Activated CD8-positive, alpha-beta T cell treated with anti-CD3 and anti-CD28 coated beads for 36 hours (primary cell): ENCODE results near the gene IL18RAP. TPM values are rescaled to one million over a fixed set of nuclear protein-coding genes. Genes with fewer than 3 reads are reported as not detected.

Experiments
- ATAC-seq: fragments of 200-7000 bp; cut with Tn5 transposase; one replicate; pipeline ENCODE4 v1.10.0; 2021; ENCODE audit warnings: mild to moderate bottlenecking, moderate library complexity
- CTCF ChIA-PET: fragments of 350-600 bp; sonication (Branson Sonifier 250); formaldehyde crosslinking; loops from one replicate; lab custom pipeline; 2021; ENCODE audit warnings: antibody characterized with exemption; lab: Charles Lee
- POLR2A ChIA-PET: fragments of 350-600 bp; sonication (Branson Sonifier 250); formaldehyde crosslinking; loops from one replicate; lab custom pipeline; 2021; ENCODE audit warnings: antibody characterized with exemption; lab: Charles Lee
- DNase-seq: peaks from one replicate; pipeline ENCODE4 v3.0.0-alpha.2; 2020
- H3K27ac Mint-ChIP-seq: one replicate; pipeline ENCODE4 v1.8.0; 2021; ENCODE audit warnings: mild to moderate bottlenecking, mixed read lengths
- H3K27me3 Mint-ChIP-seq: one replicate; pipeline ENCODE4 v1.8.0; 2021; ENCODE audit warnings: mixed read lengths
- H3K36me3 Mint-ChIP-seq: one replicate; pipeline ENCODE4 v1.8.0; 2021; ENCODE audit warnings: low read depth, mixed read lengths
- H3K4me1 Mint-ChIP-seq: one replicate; pipeline ENCODE4 v1.8.0; 2021; ENCODE audit warnings: low read depth, mixed read lengths
- H3K4me3 Mint-ChIP-seq: one replicate; pipeline ENCODE4 v1.8.0; 2021; ENCODE audit warnings: mild to moderate bottlenecking, moderate library complexity, mixed read lengths
- H3K9me3 Mint-ChIP-seq: one replicate; pipeline ENCODE4 v1.8.0; 2021; ENCODE audit warnings: mixed read lengths
- CTCF ChIP-seq: fragments of 200-600 bp; IDR thresholded peaks from one replicate; pipeline ENCODE4 v1.8.0; 2022; ENCODE audit warnings: antibody characterized with exemption, mild to moderate bottlenecking
- intact Hi-C: fragments of 100-400 bp; cut with micrococcal nuclease; formaldehyde crosslinking; loops from one replicate; pipeline ENCODE4 v1.10.0; 2022
- total RNA-seq, 2 experiments: library from RNA; stranded (reverse); gene quantifications; one replicate each; pipeline ENCODE4 v1.2.3, GENCODE V29; 2021

The IL18RAP gene
- total RNA-seq, 2 experiments from 2014 or later, result 5.8 to 6.0 TPM

- no peak overlapping the region for H3K4me3 Mint-ChIP-seq
- no peak overlapping the region for H3K27ac Mint-ChIP-seq
- H3K4me1 Mint-ChIP-seq, result peaks cover 67% of the 10 kb centered on the region
- intact Hi-C loops, result no loop called here
- no peak for TF ChIP-seq CTCF
- POLR2A ChIA-PET, result interaction anchor here (1.4 kb wide), 1 partner anchor 11 kb away, joined by 6 read pairs; the partner anchor contains the start of gene IL18RAP
- H3K9me3 Mint-ChIP-seq, result no peaks in the 10 kb centered on the region
- no peak for ATAC-seq
- CTCF ChIA-PET, result interaction anchor here (1.1 to 1.5 kb wide), 3 partner anchors 8 to 75 kb away, joined by 3 to 5 read pairs (median 4); no protein-coding TSS in a partner anchor
- H3K36me3 Mint-ChIP-seq, result peaks cover 17% of the 10 kb centered on the region
- no peaks in the 10 kb centered on the region for H3K27me3 Mint-ChIP-seq
- no peak for DNase-seq
Observed at GRCh38 chr2:102433973-102434654, 11.2 kb downstream of the IL18RAP start.

DNA sequence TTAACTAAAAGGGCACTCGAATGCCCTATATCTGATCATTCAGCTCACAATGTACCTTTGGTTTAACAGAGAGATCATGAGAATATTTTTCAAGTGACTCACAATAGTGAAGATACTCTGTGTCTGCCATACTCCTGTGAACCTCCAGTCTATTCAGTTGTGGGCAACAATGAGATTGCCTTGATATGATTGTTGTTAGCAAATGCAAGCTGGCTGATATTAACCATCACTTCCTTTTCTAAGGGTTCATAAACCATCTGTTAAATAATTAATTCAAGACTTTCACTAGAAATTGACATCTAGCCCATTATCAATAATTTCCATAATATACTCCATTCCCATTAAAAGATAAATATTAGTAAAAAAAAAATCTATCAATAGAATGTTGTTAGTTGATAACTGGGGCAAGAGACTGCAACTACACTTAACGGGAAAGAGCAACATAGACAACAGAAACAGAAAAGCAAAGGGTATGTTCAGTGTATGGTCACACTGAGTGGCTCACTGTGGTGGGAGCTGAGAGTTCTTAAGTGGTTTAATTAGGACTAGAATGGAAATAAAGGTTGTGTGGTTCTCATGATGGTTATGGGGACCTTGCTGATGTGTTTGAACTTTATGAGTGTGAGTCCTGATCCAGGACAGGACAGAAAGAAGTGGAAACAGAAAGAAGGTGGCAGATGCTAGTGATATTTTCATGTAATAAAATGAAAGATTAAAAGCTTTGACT, 11.9 kb downstream of the IL18RAP start:
- H3K4me1 Mint-ChIP-seq, result peaks cover 60% of the 10 kb centered on the region
- peak; percentile 53 for DNase-seq
- POLR2A ChIA-PET, result interaction anchor here (0.8 to 1.4 kb wide), 4 partner anchors 11 to 72 kb away, joined by 3 to 6 read pairs (median 4); partner anchors contain the start of gene IL18RAP
- intact Hi-C loops, result no loop called here
- ATAC-seq, result peak; percentile 54
- no peaks in the 10 kb centered on the region for H3K27me3 Mint-ChIP-seq
- no peak overlapping the region for H3K4me3 Mint-ChIP-seq
- peak overlapping the region; percentile 75 for H3K27ac Mint-ChIP-seq
- peaks cover 14% of the 10 kb centered on the region for H3K36me3 Mint-ChIP-seq
- TF ChIP-seq CTCF, result no peak
- CTCF ChIA-PET, result interaction anchor here (0.8 to 1.5 kb wide), 5 partner anchors 9 to 79 kb away, joined by 3 to 7 read pairs (median 3); partner anchors contain the start of gene IL18R1
- no peaks in the 10 kb centered on the region for H3K9me3 Mint-ChIP-seq

DNA sequence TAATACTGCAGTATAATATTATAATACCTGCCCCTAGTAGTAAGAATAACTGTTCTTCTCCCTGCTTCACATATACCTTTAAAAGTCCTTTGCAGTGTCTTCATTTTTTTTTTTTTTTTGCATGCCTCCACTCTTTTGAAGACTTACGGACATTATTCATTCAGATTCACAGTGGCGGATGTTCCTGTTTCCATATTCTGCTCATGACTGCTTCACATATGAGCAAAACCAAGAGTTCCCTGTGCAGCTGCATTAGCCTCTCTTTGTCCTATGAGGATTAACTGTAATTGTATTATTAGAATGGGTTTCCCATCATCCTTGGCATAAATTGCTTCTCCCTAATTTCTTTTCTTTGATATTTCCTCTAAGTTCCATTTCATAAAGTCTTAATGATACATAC, 12.8 kb downstream of the IL18RAP start:
- H3K4me3 Mint-ChIP-seq, result no peak overlapping the region
- TF ChIP-seq CTCF, result no peak
- H3K9me3 Mint-ChIP-seq, result no peaks in the 10 kb centered on the region
- CTCF ChIA-PET, result interaction anchor here (0.8 to 1.6 kb wide), 7 partner anchors 8 to 195 kb away, joined by 3 to 7 read pairs (median 3); partner anchors contain the start of gene IL18R1
- peak overlapping the region; percentile 81 for H3K27ac Mint-ChIP-seq
- no peak for ATAC-seq
- no peak for DNase-seq
- peaks cover 52% of the 10 kb centered on the region for H3K4me1 Mint-ChIP-seq
- peaks cover 13% of the 10 kb centered on the region for H3K36me3 Mint-ChIP-seq
- H3K27me3 Mint-ChIP-seq, result no peaks in the 10 kb centered on the region
- POLR2A ChIA-PET, result interaction anchor here (0.7 to 1.4 kb wide), 5 partner anchors 11 to 93 kb away, joined by 3 to 6 read pairs (median 3); partner anchors contain the start of gene IL18RAP
- intact Hi-C loops, result loop anchor here (2.0 kb wide), 2 partner anchors 69 to 131 kb away; no protein-coding TSS in a partner anchor

GRCh38 chr2:102436323-102436722, 13.4 kb downstream of the IL18RAP start:
- TF ChIP-seq CTCF, result no peak
- Mint-ChIP-seq H3K4me3 (peak overlapping the region; percentile 23), H3K27ac (peak overlapping the region; percentile 81), H3K27me3 (no peaks in the 10 kb centered on the region), H3K4me1 (peaks cover 48% of the 10 kb centered on the region), H3K36me3 (peaks cover 13% of the 10 kb centered on the region), H3K9me3 (no peaks in the 10 kb centered on the region)
- intact Hi-C loops, result loop anchor here (2.0 kb wide), 2 partner anchors 70 to 132 kb away; no protein-coding TSS in a partner anchor
- POLR2A ChIA-PET, result interaction anchor here (0.7 to 1.4 kb wide), 3 partner anchors 12 to 93 kb away, joined by 3 to 6 read pairs (median 3); no protein-coding TSS in a partner anchor
- no peak for ATAC-seq
- peak; percentile 28 for DNase-seq
- CTCF ChIA-PET, result interaction anchor here (0.9 to 1.6 kb wide), 8 partner anchors 80 to 552 kb away, joined by 3 to 5 read pairs (median 4); partner anchors contain the start of gene IL18R1
